IMR-90 (cell line): ENCODE results near the gene MYCBPAP. TPM values are rescaled to one million over a fixed set of nuclear protein-coding genes. Genes with fewer than 3 reads are reported as not detected.

ENCODE experiments used
- ATAC-seq: fragments of 200-7000 bp; cut with Tn5 transposase; 2 replicates; pipeline ENCODE4 v1.9.1; 2020; ENCODE audit warnings: low read depth, mild to moderate bottlenecking, moderate library complexity
- BruUV-seq: library from RNA; stranded (reverse); fragments of 400-500 nt; replicated peaks from 2 replicates; lab custom pipeline; 2021; lab: Mats Ljungman, UMichigan
- CTCF ChIA-PET: fragments of 300-600 bp; formaldehyde crosslinking; extraction: SDS; loops from one replicate; lab custom pipeline; 2021; ENCODE audit warnings: antibody characterized with exemption; lab: Yijun Ruan, JAX
- POLR2A ChIA-PET: fragments of 300-600 bp; sonication (Branson Sonifier 250); formaldehyde crosslinking; loops from one replicate; lab custom pipeline; 2022; ENCODE audit warnings: antibody characterized with exemption; ENCODE audit not compliant: unreplicated experiment; lab: Charles Lee
- DNase-seq: peaks from one replicate; pipeline ENCODE4 v3.0.0; 2013
- H2AFZ ChIP-seq: replicated peaks from 2 replicates; pipeline ENCODE3; 2013; ENCODE audit warnings: low read length, mild to moderate bottlenecking; ENCODE audit not compliant: poor library complexity
- H2AK5ac ChIP-seq: 2 replicates; pipeline ENCODE4 v1.6.1; 2013; ENCODE audit warnings: low read depth, low read length, inconsistent platforms
- H2AK9ac ChIP-seq: replicated peaks from 2 replicates; pipeline ENCODE3; 2013; ENCODE audit warnings: mild to moderate bottlenecking, low read depth, low read length, moderate library complexity; ENCODE audit not compliant: poor library complexity
- H2BK120ac ChIP-seq: 2 replicates; pipeline ENCODE4 v1.6.1; 2013; ENCODE audit warnings: low read depth, low read length, inconsistent platforms
- H2BK15ac ChIP-seq: 3 replicates; pipeline ENCODE4 v1.6.1; 2013; ENCODE audit warnings: low read depth, low read length, inconsistent platforms
- H2BK20ac ChIP-seq: 2 replicates; pipeline ENCODE4 v1.6.1; 2013; ENCODE audit warnings: low read depth, mild to moderate bottlenecking, inconsistent platforms, low read length, moderate library complexity
- H2BK5ac ChIP-seq: 2 replicates; pipeline ENCODE4 v1.6.1; 2013; ENCODE audit warnings: mild to moderate bottlenecking, low read depth, low read length, inconsistent platforms; ENCODE audit not compliant: poor library complexity, severe bottlenecking
- H3K14ac ChIP-seq: replicated peaks from 2 replicates; pipeline ENCODE4 v1.6.1; 2013; ENCODE audit warnings: low read depth, low read length, inconsistent platforms
- H3K18ac ChIP-seq: 2 replicates; pipeline ENCODE4 v1.6.1; 2013; ENCODE audit warnings: low read depth, low read length, control low read depth
- H3K23ac ChIP-seq: 2 replicates; pipeline ENCODE4 v1.6.1; 2013; ENCODE audit warnings: low read depth, low read length, inconsistent platforms
- H3K27ac ChIP-seq: 2 replicates; pipeline ENCODE4 v1.5.1; 2013; ENCODE audit warnings: mild to moderate bottlenecking, control low read depth, low read length; ENCODE audit not compliant: insufficient read depth
- H3K27me3 ChIP-seq: 2 replicates; pipeline ENCODE4 v1.6.1; 2013; ENCODE audit warnings: low read length; ENCODE audit not compliant: control insufficient read depth, insufficient read depth
- H3K36me3 ChIP-seq: 2 replicates; pipeline ENCODE4 v1.6.1; 2013; ENCODE audit warnings: low read length, mixed read lengths; ENCODE audit not compliant: control insufficient read depth, insufficient read depth
- H3K4ac ChIP-seq: 2 replicates; pipeline ENCODE4 v1.6.1; 2013; ENCODE audit warnings: low read depth, low read length, inconsistent platforms
- H3K4me1 ChIP-seq: 2 replicates; pipeline ENCODE4 v1.6.1; 2013; ENCODE audit warnings: low read length, mixed read lengths; ENCODE audit not compliant: control insufficient read depth, insufficient read depth
- H3K4me2 ChIP-seq: 2 replicates; pipeline ENCODE4 v1.6.1; 2013; ENCODE audit warnings: low read depth, mild to moderate bottlenecking, control low read depth, low read length, moderate library complexity
- H3K4me3 ChIP-seq: 2 replicates; pipeline ENCODE4 v1.5.1; 2013; ENCODE audit warnings: low read depth, mild to moderate bottlenecking, control low read depth, low read length, moderate library complexity; ENCODE audit not compliant: insufficient read depth
- H3K56ac ChIP-seq: 2 replicates; pipeline ENCODE4 v1.6.1; 2013; ENCODE audit warnings: low read length, inconsistent platforms; ENCODE audit not compliant: insufficient read depth; ENCODE audit errors: extremely low read depth
- H3K79me1 ChIP-seq, 2 experiments: 2 replicates each; pipeline ENCODE4 v1.6.1; 2013; ENCODE audit warnings: low read length in 2 of 2, inconsistent platforms in 1 of 2, low read depth in 1 of 2
- H3K9ac ChIP-seq: 2 replicates; pipeline ENCODE4 v1.6.1; 2013; ENCODE audit warnings: low read depth, low read length, control low read depth
- H3K9me1 ChIP-seq: 2 replicates; pipeline ENCODE4 v1.6.1; 2013; ENCODE audit warnings: low read length, inconsistent platforms; ENCODE audit not compliant: insufficient read depth
- H3K9me3 ChIP-seq: 2 replicates; pipeline ENCODE4 v1.6.1; 2013; ENCODE audit warnings: low read length; ENCODE audit not compliant: control insufficient read depth, insufficient read depth
- H4K20me1 ChIP-seq: 2 replicates; pipeline ENCODE4 v1.6.1; 2013; ENCODE audit warnings: low read length, inconsistent platforms; ENCODE audit not compliant: insufficient read depth
- H4K5ac ChIP-seq: 2 replicates; pipeline ENCODE4 v1.6.1; 2013; ENCODE audit warnings: mild to moderate bottlenecking, low read depth, low read length, control low read depth
- H4K8ac ChIP-seq, 2 experiments: 2 replicates each; pipeline ENCODE4 v1.6.1; 2013; ENCODE audit warnings: low read depth in 2 of 2, low read length in 2 of 2, control low read depth in 1 of 2, inconsistent platforms in 1 of 2
- H4K91ac ChIP-seq: 2 replicates; pipeline ENCODE4 v1.6.1; 2013; ENCODE audit warnings: low read depth, low read length, inconsistent platforms; ENCODE audit not compliant: insufficient read depth
- BHLHE40 ChIP-seq: fragments of 150-350 bp; IDR thresholded peaks from 2 replicates; pipeline ENCODE4 v1.6.1; 2016; ENCODE audit warnings: mild to moderate bottlenecking, low read depth, low read length
- MAZ ChIP-seq: IDR thresholded peaks from 2 replicates; pipeline ENCODE4 v1.6.1; 2012; ENCODE audit warnings: low read depth, mild to moderate bottlenecking, low read length, improper control_type of control experiment, moderate library complexity, borderline replicate concordance
- WGBS, 2 experiments: methylation state at CpG; one replicate each; pipeline versions ENCODE4 v1.1.5 to v1.1.7; 2013; ENCODE audit warnings: missing lambda C conversion rate in 2 of 2; ENCODE audit not compliant: insufficient read length in 1 of 2; ENCODE audit errors: extremely low coverage in 2 of 2; 5-methylcytosine and 5-hydroxymethylcytosine counted together
- dilution Hi-C: fragments of 300-500 bp; cut with HindIII; formaldehyde crosslinking; loops from one replicate; pipeline ENCODE4 v1.14.3; 2018; ENCODE audit warnings: low sequenced_read_pairs; ENCODE audit not compliant: unreplicated experiment
- in situ Hi-C: fragments of 300-500 bp; cut with MboI; formaldehyde crosslinking; loops from 3 replicates; pipeline ENCODE4 v1.14.3; 2019; ENCODE audit warnings: low sequenced_read_pairs, inconsistent platforms, mixed read lengths
- intact Hi-C: fragments of 100-400 bp; cut with micrococcal nuclease; formaldehyde crosslinking; loops from 2 replicates; pipeline ENCODE4 v1.10.0; 2022
- polyA plus RNA-seq, 3 experiments: library from polyadenylated mRNA; depleted of rRNA; stranded (reverse); fragments of >200 nt; gene quantifications; 2 replicates each; pipeline ENCODE4 v1.2.3, GENCODE V29; 2012; ENCODE audit warnings: low replicate concordance in 1 of 3
- total RNA-seq: library from RNA; depleted of rRNA; stranded (reverse); fragments of >200 nt; gene quantifications from 2 replicates; pipeline ENCODE4 v1.2.3, GENCODE V29; 2012

MYCBPAP gene
- total and polyA plus RNA-seq, 2 of the 4 experiments (the other 2 are of a cell fraction) = 0.17 to 0.18 TPM

GRCh38 chr17:50560185-50560824 is 52.1 kb downstream of the MYCBPAP start, which contains the start of gene CACNA1G:
TSS of gene CACNA1G (plus strand) at chr17:50560715. CDS start at chr17:50561460, 745 bp downstream.
- H3K4me1 ChIP-seq = peaks cover 9% of the 10 kb centered on the region; the same call in 1 of the 2 replicates
- intact Hi-C loops (no loop called here), in situ Hi-C loops (no loop called here), dilution Hi-C loops (no loop called here)
- TF ChIP-seq BHLHE40 = no peak
- TF ChIP-seq MAZ = peak; percentile 72; the same call in 1 of the 2 replicates
- H4K8ac ChIP-seq = no peak within 1 kb of the TSS
- H2AK9ac ChIP-seq = peak within 1 kb of the TSS; percentile 7
- H2BK20ac ChIP-seq = no peak within 1 kb of the TSS
- no peaks in the 10 kb centered on the region for H3K79me1 ChIP-seq
- H3K9me3 ChIP-seq = no peaks in the 10 kb centered on the region
- no peak within 1 kb of the TSS for H4K5ac ChIP-seq
- H2BK15ac ChIP-seq = no peak within 1 kb of the TSS
- ChIA-PET POLR2A (interaction anchor here (0.6 kb wide), 2 partner anchors 67 to 74 kb away, joined by 3 read pairs; no protein-coding TSS in a partner anchor), CTCF (interaction anchor here (0.5 to 2.0 kb wide), 5 partner anchors 10 to 135 kb away, joined by 3 to 6 read pairs (median 6); no protein-coding TSS in a partner anchor)
- no peak within 1 kb of the TSS for H3K27ac ChIP-seq
- H3K9me1 ChIP-seq = 0 out of 2 replicates have a peak, but pooled peaks cover 5% of the 10 kb centered on the region
- peak within 1 kb of the TSS; percentile 68 for H3K4me2 ChIP-seq
- H2BK120ac ChIP-seq = no peak within 1 kb of the TSS
- no TSS peak for BruUV-seq
- H3K4me3 ChIP-seq = peak within 1 kb of the TSS; percentile 19
- H3K23ac ChIP-seq = no peak within 1 kb of the TSS
- no peak within 1 kb of the TSS for H3K4ac ChIP-seq
- H2AK5ac ChIP-seq = no peak within 1 kb of the TSS
- H3K27me3 ChIP-seq = peaks cover 65% of the 10 kb centered on the region
- WGBS, 2 experiments = 0% methylated on average over 2 of the region's 56 CpGs; no CpG with 5 or more reads in 1 of the 2 experiments
- no peak within 1 kb of the TSS for H3K56ac ChIP-seq
- no peak within 1 kb of the TSS for H3K9ac ChIP-seq
- peaks cover 3% of the 10 kb centered on the region; the same call in 1 of the 2 replicates for H4K20me1 ChIP-seq
- peak; percentile 93 for ATAC-seq
- H2AFZ ChIP-seq = peak within 1 kb of the TSS; percentile 81
- peak; percentile 70 for DNase-seq
- no peak within 1 kb of the TSS for H4K91ac ChIP-seq
- no peak within 1 kb of the TSS for H3K18ac ChIP-seq
- peaks cover 5% of the 10 kb centered on the region; the same call in 1 of the 2 replicates for H3K36me3 ChIP-seq
- no peak within 1 kb of the TSS for H3K14ac ChIP-seq
- no peak within 1 kb of the TSS for H2BK5ac ChIP-seq
